ENCODE results near the gene IRF9.

The IRF9 gene

GRCh38 chr14:24189460-24189859, 28.4 kb downstream of the IRF9 start:
- peaks cover 19 to 20% of the 10 kb centered on the region in 2 experiments for H3K4me1 ChIP-seq (ENCODE audit: control insufficient read depth in 1 of 2, insufficient read depth in 1 of 2, low read depth in 1 of 2, low read length in 1 of 2)
- no peak for TF ChIP-seq CTCF (IDR thresholded peaks at IDR 0.05)
- H3K36me3 ChIP-seq = peaks cover 35% of the 10 kb centered on the region
- H3K9me3 ChIP-seq = no peaks in the 10 kb centered on the region
- H3K27ac ChIP-seq = peak overlapping the region; percentile 72
- peak overlapping the region in 1 of 2 experiments; percentile 74 for H3K4me3 ChIP-seq (ENCODE audit: low read depth in 1 of 2, low read length in 1 of 2)
- H3K27me3 ChIP-seq = no peaks in the 10 kb centered on the region

- no peak for TF ChIP-seq CTCF (IDR thresholded peaks at IDR 0.05)
- H3K4me1 ChIP-seq (ENCODE audit: control insufficient read depth in 1 of 2, insufficient read depth in 1 of 2, low read depth in 1 of 2, low read length in 1 of 2) = peaks cover 27% of the 10 kb centered on the region in 2 experiments
- H3K4me3 ChIP-seq (ENCODE audit: low read depth in 1 of 2, low read length in 1 of 2) = no peak overlapping the region
- H3K27me3 ChIP-seq = no peaks in the 10 kb centered on the region
- no peak overlapping the region for H3K27ac ChIP-seq
- no peaks in the 10 kb centered on the region for H3K9me3 ChIP-seq
- H3K36me3 ChIP-seq = peaks cover 26% of the 10 kb centered on the region
Observed at GRCh38 chr14:24190416-24190815, 29.4 kb downstream of the IRF9 start.

GRCh38 chr14:24192933-24193332, 31.9 kb downstream of the IRF9 start:
- peaks cover 18% of the 10 kb centered on the region for H3K36me3 ChIP-seq
- TF ChIP-seq CTCF (IDR thresholded peaks at IDR 0.05) = no peak

GRCh38 chr14:24194186-24194872, 33.3 kb downstream of the IRF9 start:
- Histone ChIP-seq H3K27ac (peak overlapping the region; percentile 97), H3K9me3 (no peaks in the 10 kb centered on the region), H3K4me3 (ENCODE audit: low read depth in 1 of 2, low read length in 1 of 2) (peak overlapping the region; percentile 93 to 97), H3K36me3 (peaks cover 18% of the 10 kb centered on the region), H3K4me1 (ENCODE audit: control insufficient read depth in 1 of 2, insufficient read depth in 1 of 2, low read depth in 1 of 2, low read length in 1 of 2) (peaks cover 31 to 36% of the 10 kb centered on the region in 2 experiments), H3K27me3 (no peaks in the 10 kb centered on the region)
- no peak for TF ChIP-seq CTCF (IDR thresholded peaks at IDR 0.05)

More at GRCh38 chr14:24192933-24193332, 31.9 kb downstream of the IRF9 start:
- Histone ChIP-seq H3K4me3 (ENCODE audit: low read depth in 1 of 2, low read length in 1 of 2) (no peak overlapping the region), H3K9me3 (no peaks in the 10 kb centered on the region), H3K4me1 (ENCODE audit: control insufficient read depth in 1 of 2, insufficient read depth in 1 of 2, low read depth in 1 of 2, low read length in 1 of 2) (peaks cover 38 to 45% of the 10 kb centered on the region in 2 experiments), H3K27ac (no peak overlapping the region), H3K27me3 (no peaks in the 10 kb centered on the region)

- peaks cover 30 to 36% of the 10 kb centered on the region in 2 experiments for H3K4me1 ChIP-seq (ENCODE audit: control insufficient read depth in 1 of 2, insufficient read depth in 1 of 2, low read depth in 1 of 2, low read length in 1 of 2)
- no peak for TF ChIP-seq CTCF (IDR thresholded peaks at IDR 0.05)
- H3K36me3 ChIP-seq = peaks cover 18% of the 10 kb centered on the region
Observed at GRCh38 chr14:24194873-24195185, 33.8 kb downstream of the IRF9 start.

More at GRCh38 chr14:24194873-24195185, 33.8 kb downstream of the IRF9 start:
- Histone ChIP-seq H3K27ac (peak overlapping the region; percentile 97), H3K4me3 (ENCODE audit: low read depth in 1 of 2, low read length in 1 of 2) (peak overlapping the region; percentile 93 to 97), H3K27me3 (no peaks in the 10 kb centered on the region), H3K9me3 (no peaks in the 10 kb centered on the region)
